Upper lobe of left lung (tissue), 4 donors: Measurements from ENCODE around the gene ICAM1.

Experiments
- POLR2A ChIP-seq, 4 donors: fragments of 450-650 bp; IDR thresholded peaks; one replicate each; pipeline ENCODE4 v1.5.1; 2016 to 2017; ENCODE audit warnings: antibody characterized with exemption in 4 of 4, mild to moderate bottlenecking in 2 of 4
- TF ChIP-seq, protein P1 (sequence below), 6 experiments: fragments of 450-650 bp in 4 of 6; fragments of 200-600 bp in 2 of 6; sonication (generic) in 2 of 6; IDR thresholded peaks; one replicate each; pipeline ENCODE4 v1.5.1; 2016 to 2019; ENCODE audit warnings: antibody characterized with exemption in 6 of 6

DNA sequence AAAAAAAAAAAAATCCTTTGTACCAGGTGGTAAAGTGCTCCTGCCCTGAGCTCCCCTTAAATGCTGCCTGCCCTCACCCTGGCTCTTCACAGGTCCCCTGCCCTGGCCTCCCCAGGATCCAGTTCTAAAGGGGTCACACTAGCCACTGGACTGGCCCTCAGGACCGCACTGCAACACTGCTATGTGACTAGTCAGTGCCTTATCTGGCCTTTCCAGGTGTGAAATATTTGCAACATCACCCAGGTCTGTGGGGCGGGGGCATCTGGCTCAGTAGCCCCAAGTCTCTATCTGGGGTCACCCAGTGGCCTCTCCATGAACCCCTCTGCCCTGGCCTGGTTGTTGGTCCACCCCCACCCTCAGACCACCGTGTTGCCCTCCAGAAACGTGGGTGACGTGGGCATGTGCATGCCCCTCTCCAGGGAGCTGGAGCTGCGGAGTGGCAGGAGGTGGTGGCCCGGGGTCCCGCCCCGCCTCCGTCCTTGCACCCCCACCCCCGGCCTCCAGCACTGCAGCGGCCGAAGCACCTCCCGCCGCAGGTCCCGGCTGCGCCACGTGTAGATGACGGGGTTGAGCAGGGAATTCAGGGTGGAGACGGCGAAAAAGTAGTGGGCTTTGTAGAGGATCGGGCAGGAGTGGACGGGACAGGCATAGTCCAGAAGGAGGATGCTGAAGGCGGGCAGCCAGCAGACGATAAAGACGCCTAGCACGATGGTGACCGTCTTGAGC lies 47.3 kb upstream of the ICAM1 start:
- TF ChIP-seq, protein P1, sequence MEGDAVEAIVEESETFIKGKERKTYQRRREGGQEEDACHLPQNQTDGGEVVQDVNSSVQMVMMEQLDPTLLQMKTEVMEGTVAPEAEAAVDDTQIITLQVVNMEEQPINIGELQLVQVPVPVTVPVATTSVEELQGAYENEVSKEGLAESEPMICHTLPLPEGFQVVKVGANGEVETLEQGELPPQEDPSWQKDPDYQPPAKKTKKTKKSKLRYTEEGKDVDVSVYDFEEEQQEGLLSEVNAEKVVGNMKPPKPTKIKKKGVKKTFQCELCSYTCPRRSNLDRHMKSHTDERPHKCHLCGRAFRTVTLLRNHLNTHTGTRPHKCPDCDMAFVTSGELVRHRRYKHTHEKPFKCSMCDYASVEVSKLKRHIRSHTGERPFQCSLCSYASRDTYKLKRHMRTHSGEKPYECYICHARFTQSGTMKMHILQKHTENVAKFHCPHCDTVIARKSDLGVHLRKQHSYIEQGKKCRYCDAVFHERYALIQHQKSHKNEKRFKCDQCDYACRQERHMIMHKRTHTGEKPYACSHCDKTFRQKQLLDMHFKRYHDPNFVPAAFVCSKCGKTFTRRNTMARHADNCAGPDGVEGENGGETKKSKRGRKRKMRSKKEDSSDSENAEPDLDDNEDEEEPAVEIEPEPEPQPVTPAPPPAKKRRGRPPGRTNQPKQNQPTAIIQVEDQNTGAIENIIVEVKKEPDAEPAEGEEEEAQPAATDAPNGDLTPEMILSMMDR (IDR thresholded peaks at IDR 0.05): no peak
- no peak for TF ChIP-seq POLR2A (IDR thresholded peaks at IDR 0.05)
